ENCODE data around the gene PDXDC1. TPM values are rescaled to one million over a fixed set of nuclear protein-coding genes. Genes with fewer than 3 reads are reported as not detected.
"Not testable (repeated sequence)": the region's sequence is repeated elsewhere in the genome, so short reads cannot be mapped to it uniquely, and the experiment has no call there.

The PDXDC1 gene
- total and polyA plus RNA-seq, 12 donors, result 24.9 to 88.5 (median 69.4) TPM

DNA sequence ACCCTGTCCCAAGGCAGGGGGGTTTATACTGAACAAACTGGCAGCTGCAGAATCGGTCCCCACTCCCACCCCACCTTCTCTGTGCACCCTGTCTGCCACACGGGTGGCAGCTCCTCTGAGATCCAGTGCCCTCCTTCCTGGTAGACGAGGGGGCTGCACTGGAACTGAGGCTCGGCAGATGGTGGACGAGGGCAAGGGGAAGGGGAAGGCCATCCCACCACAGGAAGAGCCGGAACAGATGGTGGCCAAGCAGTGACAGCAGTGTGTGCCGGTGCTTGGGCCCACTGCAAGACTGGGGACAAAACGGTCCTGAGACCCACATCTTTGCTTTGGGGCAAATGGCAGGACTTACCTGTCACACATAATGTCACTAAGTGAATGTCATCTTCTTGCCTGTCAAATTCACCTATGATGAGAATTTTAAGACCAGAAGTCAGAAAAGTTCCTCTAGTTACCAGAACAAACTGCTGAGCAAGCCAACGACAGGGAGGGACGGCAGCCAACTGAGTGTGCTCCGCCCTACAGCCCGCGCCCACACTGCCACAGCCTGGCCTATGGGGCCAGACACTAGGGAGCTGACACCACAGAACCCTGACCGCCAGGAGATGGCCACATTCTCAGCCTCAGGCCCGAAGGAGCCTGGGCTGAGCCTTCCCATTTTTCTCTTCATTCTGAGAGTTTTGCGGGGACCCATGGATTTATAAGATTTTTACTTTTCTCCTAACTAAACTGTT is 66.6 kb downstream of the PDXDC1 start:
- peak; percentile 75 to 82 for DNase-seq
- peaks cover 0 to 92% (median 40%) of the 10 kb centered on the region in 9 donors for H3K36me3 ChIP-seq
- intact Hi-C loops (cut with DNase I), result no loop called here
- peak overlapping the region in 5 of 10 donors; percentile 17 to 49 (median 46) for H3K27ac ChIP-seq
- H3K4me1 ChIP-seq, result peaks cover 0 to 17% (median 11%) of the 10 kb centered on the region in 9 donors
- peak; percentile 92 to 99 (median 97) for ATAC-seq
- no peaks in the 10 kb centered on the region for H3K9me3 ChIP-seq
- H3K4me3 ChIP-seq, result no peak overlapping the region
- TF ChIP-seq, protein P1, sequence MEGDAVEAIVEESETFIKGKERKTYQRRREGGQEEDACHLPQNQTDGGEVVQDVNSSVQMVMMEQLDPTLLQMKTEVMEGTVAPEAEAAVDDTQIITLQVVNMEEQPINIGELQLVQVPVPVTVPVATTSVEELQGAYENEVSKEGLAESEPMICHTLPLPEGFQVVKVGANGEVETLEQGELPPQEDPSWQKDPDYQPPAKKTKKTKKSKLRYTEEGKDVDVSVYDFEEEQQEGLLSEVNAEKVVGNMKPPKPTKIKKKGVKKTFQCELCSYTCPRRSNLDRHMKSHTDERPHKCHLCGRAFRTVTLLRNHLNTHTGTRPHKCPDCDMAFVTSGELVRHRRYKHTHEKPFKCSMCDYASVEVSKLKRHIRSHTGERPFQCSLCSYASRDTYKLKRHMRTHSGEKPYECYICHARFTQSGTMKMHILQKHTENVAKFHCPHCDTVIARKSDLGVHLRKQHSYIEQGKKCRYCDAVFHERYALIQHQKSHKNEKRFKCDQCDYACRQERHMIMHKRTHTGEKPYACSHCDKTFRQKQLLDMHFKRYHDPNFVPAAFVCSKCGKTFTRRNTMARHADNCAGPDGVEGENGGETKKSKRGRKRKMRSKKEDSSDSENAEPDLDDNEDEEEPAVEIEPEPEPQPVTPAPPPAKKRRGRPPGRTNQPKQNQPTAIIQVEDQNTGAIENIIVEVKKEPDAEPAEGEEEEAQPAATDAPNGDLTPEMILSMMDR (IDR thresholded peaks at IDR 0.05), result peak in 5 of 9 donors; percentile 11 to 50 (median 38)
- WGBS, 2 donors, result 50 to 52% methylated on average over 16 of the region's 16 CpGs
- no peaks in the 10 kb centered on the region for H3K27me3 ChIP-seq

DNA sequence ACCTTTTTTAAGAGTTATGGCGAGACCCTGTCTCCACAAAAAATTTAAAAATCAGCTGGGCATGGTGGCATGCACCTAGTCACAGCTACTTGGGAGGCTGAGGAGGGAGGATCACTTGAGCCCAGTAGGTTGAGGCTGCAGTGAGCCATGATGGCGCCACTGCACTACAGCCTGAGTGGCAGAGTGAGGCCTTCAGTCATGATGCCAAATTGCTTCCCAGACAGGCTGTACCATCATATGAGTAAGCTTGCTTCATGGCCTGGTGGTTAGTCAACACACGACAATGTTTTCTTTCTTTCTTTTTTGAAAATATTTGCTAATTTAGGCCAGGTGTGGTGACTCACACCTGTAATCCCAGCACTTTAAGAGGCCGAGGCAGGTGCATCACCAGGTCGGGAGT is 68.5 kb downstream of the PDXDC1 start:
- intact Hi-C loops (cut with DNase I), result no loop called here
- TF ChIP-seq, protein P1 (IDR thresholded peaks at IDR 0.05), result no peak
- H3K27me3 ChIP-seq, result no peaks in the 10 kb centered on the region
- H3K36me3 ChIP-seq, result peaks cover 0 to 87% (median 25%) of the 10 kb centered on the region in 9 donors
- WGBS, 2 donors, result 94 to 96% methylated on average over 5 of the region's 5 CpGs
- peaks cover 0 to 17% (median 11%) of the 10 kb centered on the region in 9 donors for H3K4me1 ChIP-seq
- no peak overlapping the region for H3K4me3 ChIP-seq
- ATAC-seq, result no peak
- DNase-seq, result no peak
- no peaks in the 10 kb centered on the region for H3K9me3 ChIP-seq
- H3K27ac ChIP-seq, result no peak overlapping the region

DNA sequence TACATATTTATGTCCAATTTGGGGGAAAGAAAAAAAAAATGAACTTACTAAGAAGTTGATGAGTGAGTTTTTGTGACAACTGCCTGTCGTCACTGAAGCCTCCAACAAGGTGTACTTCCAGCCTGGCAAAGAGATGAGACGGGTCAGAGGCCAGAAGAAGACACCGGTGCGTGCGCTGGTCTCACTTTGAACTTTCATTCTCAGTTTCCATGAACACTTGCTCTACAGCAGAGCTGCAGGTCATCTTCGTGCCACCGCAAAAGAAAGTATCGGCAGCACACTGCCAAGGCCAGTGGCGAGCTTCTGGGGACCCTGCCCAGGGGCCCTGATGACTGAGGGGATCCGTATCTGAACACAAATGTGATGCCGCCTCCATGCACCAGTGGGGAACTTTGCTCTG is 69.5 kb downstream of the PDXDC1 start:
- H3K36me3 ChIP-seq, result peaks cover 0 to 78% (median 15%) of the 10 kb centered on the region in 9 donors
- intact Hi-C loops (cut with DNase I), result no loop called here
- ATAC-seq, result no peak

DNA sequence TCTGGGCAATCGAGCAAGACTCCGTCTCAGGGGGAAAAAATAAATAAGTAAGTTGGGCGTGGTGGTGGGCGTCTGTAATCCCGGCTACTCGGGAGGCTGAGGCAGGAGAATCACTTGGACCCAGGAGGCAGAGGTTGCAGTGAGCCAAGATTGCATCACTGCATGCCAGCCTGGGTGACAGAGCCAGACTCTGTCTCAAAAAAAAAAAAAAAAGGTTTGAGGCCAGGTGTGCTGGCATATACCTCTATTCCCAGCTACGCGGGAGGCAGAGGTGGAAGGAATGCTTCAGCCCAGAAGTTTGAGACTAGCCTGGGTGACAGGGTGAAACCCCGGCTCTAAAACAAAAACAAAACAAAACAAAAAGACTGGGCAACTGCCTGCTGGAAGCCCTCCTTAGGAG is 70.4 kb downstream of the PDXDC1 start:
- H3K9me3 ChIP-seq; DNase-seq; H3K27ac ChIP-seq; intact Hi-C loops (cut with DNase I); H3K4me3 ChIP-seq; H3K27me3 ChIP-seq; ATAC-seq: not testable (repeated sequence)
- Histone ChIP-seq H3K4me1 (peaks cover 0 to 25% (median 11%) of the 10 kb centered on the region in 9 donors), H3K36me3 (peaks cover 0 to 68% (median 6%) of the 10 kb centered on the region in 9 donors)
- 87 to 92% methylated on average over 9 of the region's 9 CpGs for WGBS, 2 donors

More for the DNA sequence above, 69.5 kb downstream of the PDXDC1 start:
- no peaks in the 10 kb centered on the region for H3K27me3 ChIP-seq
- no peak overlapping the region for H3K4me3 ChIP-seq
- TF ChIP-seq, protein P1 (IDR thresholded peaks at IDR 0.05), result no peak
- no peaks in the 10 kb centered on the region for H3K9me3 ChIP-seq
- DNase-seq, result no peak
- peaks cover 0 to 17% (median 11%) of the 10 kb centered on the region in 9 donors for H3K4me1 ChIP-seq
- H3K27ac ChIP-seq, result no peak overlapping the region
- WGBS, 2 donors, result 90 to 94% methylated on average over 11 of the region's 11 CpGs
